ENCODE measurements around the gene ELAC1.

- TF ChIP-seq, protein P1, sequence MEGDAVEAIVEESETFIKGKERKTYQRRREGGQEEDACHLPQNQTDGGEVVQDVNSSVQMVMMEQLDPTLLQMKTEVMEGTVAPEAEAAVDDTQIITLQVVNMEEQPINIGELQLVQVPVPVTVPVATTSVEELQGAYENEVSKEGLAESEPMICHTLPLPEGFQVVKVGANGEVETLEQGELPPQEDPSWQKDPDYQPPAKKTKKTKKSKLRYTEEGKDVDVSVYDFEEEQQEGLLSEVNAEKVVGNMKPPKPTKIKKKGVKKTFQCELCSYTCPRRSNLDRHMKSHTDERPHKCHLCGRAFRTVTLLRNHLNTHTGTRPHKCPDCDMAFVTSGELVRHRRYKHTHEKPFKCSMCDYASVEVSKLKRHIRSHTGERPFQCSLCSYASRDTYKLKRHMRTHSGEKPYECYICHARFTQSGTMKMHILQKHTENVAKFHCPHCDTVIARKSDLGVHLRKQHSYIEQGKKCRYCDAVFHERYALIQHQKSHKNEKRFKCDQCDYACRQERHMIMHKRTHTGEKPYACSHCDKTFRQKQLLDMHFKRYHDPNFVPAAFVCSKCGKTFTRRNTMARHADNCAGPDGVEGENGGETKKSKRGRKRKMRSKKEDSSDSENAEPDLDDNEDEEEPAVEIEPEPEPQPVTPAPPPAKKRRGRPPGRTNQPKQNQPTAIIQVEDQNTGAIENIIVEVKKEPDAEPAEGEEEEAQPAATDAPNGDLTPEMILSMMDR (conservative IDR thresholded peaks at IDR 0.05; ENCODE audit: low read length): no peak
- no peak for TF ChIP-seq EZH2phosphoT487 (IDR thresholded peaks at IDR 0.05; ENCODE audit: borderline replicate concordance, low read depth, low read length)
These were observed 19.4 kb downstream of the ELAC1 start for GRCh38 chr18:50987261-50987660.
